ENCODE measurements around the gene ANKK1.

- TF ChIP-seq CTCF (IDR thresholded peaks at IDR 0.05): no peak
- no peak for TF ChIP-seq EZH2 (IDR thresholded peaks at IDR 0.05; ENCODE audit: borderline replicate concordance, insufficient read depth, low read depth, low read length, poor library complexity, severe bottlenecking)
Measured at GRCh38 chr11:113431746-113432145, 44.2 kb downstream of the ANKK1 start.

Measured in B cell (primary cell).